NCI-H1417 (cell line): ENCODE data around the gene POMT2.
"Not testable (repeated sequence)": the region's sequence is repeated elsewhere in the genome, so short reads cannot be mapped to it uniquely, and the experiment has no call there.

Experiments used
- DNase-seq, 3 experiments: peaks; one replicate each; lab custom pipeline; 2025; lab: John Stamatoyannopoulos, UW

Gene POMT2

GRCh38 chr14:77324816-77325745 lies 4.4 kb upstream of the POMT2 start:
- DNase-seq = no peak

DNA sequence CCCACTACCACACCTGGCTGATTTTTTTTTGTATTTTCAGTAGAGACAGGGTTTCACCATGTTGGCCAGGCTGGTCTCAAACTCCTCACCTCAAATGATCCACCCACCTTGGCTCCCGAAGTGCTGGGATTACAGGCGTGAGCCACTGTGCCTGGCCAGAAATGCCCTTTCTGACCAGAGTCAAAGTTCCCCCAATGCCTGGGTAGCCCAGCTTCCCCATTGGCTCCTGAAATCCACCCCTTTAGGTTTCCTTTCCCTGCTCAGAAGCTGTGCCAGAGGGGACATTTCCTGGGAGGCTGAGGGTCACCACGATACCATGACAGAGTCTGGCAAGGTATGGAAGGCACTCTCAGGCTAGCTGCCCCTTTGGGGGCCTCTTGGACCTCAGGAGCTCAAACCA lies 3.6 kb upstream of the POMT2 start:
- DNase-seq = no peak

GRCh38 chr14:77323571-77323970 lies 2.9 kb upstream of the POMT2 start:
- no peak for DNase-seq

- DNase-seq = no peak
These were observed 2.3 kb upstream of the POMT2 start for GRCh38 chr14:77322951-77323350.

- peak in 1 of 3 experiments; percentile 49 for DNase-seq
These were observed 1.7 kb upstream of the POMT2 start for GRCh38 chr14:77322250-77322902.

DNA sequence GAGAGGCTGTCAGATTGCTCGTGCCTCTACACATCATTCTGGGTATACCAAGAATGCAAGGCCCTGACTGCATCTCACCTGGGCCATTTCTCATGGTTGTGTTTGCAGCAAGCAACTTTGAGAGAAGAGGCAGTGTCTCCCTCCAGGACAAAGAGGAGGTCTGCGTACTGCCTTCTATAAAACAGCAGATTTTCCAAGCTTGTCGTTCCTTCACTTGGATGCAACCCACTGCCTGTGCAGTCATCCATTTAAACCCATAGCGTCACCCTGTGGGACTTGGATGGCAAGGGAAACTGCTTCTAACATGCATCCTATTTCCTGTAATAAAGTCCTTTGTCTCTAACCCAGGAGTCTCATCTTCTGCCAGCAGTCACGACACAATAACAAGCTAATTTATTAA lies 1.3 kb downstream of the POMT2 start:
- DNase-seq = no peak

DNA sequence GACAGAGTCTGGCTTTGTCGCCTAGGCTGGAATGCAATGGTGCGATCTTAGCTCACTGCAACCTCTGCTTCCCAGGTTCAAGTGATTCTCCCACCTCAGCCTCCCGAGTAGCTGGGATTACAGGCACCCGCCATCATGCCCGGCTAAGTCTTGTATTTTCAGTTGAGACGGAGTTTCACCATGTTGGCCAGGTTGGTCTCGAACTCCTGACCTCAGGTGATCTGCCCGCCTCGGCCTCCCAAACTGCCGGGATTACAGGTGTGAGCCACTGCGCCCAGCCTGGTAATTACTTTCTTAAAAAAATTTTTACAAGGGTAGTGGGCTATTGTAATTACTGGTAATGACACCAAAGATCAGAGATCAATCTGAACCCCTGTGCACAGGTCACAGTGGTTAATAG lies 1.9 kb downstream of the POMT2 start:
- not testable (repeated sequence) for DNase-seq

DNA sequence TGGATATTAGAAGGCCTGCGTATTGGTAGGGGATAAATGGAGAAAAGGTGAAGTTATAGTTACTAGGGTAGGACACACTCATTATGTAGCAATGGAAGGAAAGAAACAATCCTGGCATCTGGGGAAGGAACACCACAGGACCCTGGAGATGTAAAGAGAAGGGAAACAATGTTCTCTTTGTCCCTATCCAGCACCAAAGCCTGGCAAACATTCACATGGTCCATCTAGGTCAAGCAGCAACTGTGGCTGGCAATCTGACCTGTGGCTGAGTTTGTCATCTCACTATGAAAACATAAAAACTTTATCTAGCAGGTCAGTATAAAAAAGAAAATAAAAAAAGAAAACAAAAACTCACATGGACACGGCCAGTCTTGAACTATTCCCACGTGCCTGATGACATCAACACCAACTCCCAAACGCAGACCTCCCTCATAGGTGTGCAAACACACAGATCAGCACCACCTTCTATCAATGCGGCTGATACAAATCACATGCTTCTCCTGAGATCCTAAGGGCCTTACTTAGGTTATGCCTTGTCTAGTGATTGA lies 2.6 kb downstream of the POMT2 start:
- no peak for DNase-seq

DNA sequence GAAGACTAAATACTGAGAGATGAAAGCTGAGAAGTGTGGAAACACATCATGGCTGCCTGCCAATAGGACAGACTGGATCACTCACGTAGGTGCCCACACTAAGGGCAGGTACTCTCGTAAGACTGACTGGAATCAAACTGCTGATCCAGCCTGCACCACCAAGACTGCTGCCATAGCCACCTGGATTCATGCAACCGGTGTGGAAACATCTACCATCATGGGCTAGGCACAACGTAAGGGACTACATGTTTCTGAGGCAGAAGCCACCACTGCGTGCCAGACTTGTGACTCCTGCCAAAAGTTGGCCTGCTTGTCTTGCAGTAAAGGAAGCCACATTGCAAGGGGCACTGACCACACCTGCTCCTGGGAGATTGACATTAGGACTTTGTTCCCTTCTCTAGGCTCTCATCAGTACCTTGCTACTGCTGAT lies 3.8 kb downstream of the POMT2 start:
- DNase-seq = peak in 1 of 3 experiments; percentile 45

GRCh38 chr14:77316195-77316505 lies 4.5 kb downstream of the POMT2 start:
- no peak for DNase-seq

DNA sequence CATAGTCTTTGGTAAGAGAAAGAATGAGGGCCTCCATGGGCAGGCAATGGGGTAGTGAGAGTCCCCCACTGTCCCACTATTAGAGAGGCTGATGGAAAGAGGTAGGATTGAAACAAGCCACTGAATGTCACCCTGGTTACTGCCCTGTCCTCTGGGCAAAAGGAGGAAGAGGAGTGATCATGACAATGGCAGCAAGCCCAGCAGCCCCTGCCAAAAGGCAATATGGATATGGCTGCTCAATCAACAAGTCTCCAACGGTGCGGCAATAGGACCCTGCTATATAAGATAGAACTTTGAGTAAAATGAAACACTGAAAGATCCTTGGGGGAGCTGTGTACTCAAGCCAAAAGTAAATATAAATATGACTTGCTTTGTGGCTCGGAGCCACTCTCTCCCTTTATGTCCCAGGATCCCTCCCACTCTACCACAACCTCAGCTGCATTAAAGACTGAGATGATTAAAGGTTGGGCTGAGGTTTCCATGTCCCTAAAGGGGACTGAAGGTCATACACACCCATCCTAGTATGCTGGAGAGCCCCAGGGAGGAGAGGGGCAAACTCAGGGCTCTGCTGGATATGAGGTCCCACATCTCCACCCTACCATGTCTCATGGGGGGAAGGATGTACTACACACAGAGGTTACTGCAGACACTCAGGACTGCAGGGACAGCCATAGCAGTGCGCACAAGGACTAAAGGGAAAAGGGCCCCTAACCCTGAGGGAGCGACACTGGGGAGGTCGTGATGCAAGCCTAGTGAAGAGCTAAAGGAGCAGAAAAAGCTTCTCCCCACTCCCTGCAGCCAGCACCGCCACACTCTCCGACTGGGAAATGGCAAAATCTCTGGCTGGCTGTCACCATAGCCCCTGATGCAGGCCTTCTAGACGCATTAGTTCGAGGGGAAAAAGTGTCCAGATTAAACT lies 5.9 kb downstream of the POMT2 start:
- no peak for DNase-seq

GRCh38 chr14:77314043-77314442 lies 6.6 kb downstream of the POMT2 start:
- no peak for DNase-seq

DNA sequence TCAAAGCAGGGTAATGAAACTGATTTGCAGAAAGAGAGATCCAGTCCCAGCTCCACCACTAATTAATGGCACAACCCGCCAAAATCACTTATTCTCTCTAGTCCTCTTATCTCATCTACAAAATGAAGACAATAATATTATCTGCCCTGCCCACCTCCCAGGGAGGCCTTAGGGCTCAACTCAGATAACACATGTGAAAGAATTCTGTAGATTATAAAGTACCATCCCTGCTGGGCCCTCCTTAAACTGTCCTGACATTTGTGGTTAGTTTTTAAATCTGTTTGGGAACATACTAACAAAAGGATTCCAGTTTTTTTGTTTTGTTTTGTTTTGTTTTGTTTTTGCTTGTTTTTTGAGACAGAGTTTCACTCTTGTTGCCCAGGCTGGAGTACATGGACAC lies 7.3 kb downstream of the POMT2 start:
- DNase-seq = no peak

GRCh38 chr14:77311217-77311616 lies 9.5 kb downstream of the POMT2 start:
- DNase-seq = no peak

GRCh38 chr14:77310026-77310425 lies 10.7 kb downstream of the POMT2 start:
- DNase-seq = no peak

- no peak for DNase-seq
These were observed 11.6 kb downstream of the POMT2 start for GRCh38 chr14:77309131-77309530.

GRCh38 chr14:77306851-77307496 lies 13.7 kb downstream of the POMT2 start:
- no peak for DNase-seq

DNA sequence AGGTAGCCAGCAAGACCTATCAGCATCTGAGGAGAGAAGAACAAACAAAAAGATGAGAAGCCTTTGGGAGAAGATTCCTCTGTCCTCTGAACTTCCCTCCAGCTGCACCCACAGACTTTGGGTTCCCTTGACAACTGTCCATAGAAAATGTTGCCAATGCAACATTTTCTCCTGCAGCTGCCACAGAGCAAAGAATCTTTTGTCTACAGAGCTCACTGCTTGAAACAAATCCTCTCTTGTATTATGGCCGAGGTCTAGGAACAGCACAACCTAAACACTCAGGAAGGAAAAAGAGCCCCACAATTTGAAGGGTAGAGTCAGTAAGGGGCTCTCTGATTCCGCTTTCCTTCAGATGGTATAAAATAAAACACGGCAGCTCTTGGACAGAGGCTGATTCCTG lies 14.3 kb downstream of the POMT2 start:
- no peak for DNase-seq

DNA sequence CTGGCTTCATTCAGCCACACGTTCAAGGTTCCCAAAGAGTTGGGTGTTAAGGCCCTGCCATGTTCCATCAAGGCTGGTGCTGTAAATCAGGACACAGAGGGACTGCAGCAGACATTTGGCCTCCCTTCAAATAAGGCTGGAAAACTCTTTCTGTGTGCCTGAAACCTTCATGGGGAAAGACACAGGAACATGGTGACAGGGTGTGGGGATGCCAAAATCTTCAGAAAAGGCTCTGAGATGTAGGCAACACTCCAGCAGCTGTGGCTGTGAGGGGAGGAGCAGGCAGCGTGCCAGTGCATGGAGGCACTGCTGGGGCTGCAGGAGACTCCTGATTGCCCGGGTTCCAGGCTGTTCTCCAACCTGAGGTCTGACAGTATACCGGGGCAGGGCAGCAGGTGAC lies 15.0 kb downstream of the POMT2 start:
- DNase-seq = no peak

DNA sequence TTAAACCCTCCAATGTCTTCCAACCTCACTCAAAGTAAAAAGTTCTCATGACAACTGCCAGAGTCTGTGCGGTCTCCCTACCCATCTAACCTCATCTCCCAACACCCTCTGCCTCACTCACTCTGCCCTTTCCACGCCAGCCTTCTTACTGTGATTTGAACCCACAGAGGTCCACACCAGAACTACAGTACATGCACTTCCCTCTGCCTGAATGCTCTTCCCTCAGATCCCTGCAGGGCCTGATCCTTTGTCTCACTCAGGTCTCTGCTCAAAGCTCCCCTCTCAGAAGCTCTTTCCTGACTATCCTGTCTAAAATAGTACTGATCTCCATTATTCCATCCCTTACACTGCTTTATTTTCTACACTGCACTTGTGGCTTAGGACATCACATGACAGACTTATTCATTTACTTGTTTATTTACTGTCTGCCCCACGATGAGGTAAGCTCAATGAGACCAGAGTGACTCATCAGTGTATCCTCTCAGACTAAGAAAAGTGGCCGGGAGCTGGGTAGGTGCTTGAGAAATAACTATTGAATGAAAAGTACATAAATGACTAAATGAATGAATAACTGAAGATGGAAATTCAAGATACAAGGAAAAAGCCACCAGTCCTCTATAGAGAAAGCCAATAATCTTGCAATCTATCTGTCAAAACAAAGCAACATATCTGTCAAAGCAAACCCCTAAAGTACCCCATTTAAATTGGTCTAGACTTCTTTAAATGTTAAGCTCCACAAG lies 17.1 kb downstream of the POMT2 start:
- DNase-seq = peak; percentile 13 to 47 (median 26)

DNA sequence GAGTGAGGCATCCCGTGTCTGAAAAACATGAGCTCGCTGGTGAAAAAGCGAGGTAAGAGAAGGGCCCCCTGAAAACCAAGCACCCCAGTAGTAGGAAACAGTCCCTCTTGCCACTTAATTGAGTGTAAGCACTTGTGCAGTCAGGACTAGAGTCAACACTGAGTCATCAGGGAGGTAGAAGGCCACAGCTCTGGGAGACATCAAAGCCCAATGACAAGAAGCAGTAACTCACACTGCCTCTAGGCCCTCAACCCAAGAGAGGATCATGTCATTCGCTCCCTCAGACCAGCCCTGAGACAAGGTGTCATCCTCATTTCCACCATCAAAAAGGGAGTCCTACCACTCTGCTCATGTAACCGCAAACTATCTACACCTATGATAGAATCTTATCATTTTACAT lies 17.8 kb downstream of the POMT2 start:
- DNase-seq = no peak
